PC-9 (cell line): ENCODE data around the gene TRAPPC11. TPM values are rescaled to one million over a fixed set of nuclear protein-coding genes. Genes with fewer than 3 reads are reported as not detected.
"Not testable (repeated sequence)": the region's sequence is repeated elsewhere in the genome, so short reads cannot be mapped to it uniquely, and the experiment has no call there.

ENCODE experiments used
- BruUV-seq: library from RNA; stranded (reverse); fragments of 400-500 nt; replicated peaks from 2 replicates; lab custom pipeline; 2021; lab: Mats Ljungman, UMichigan
- CTCF ChIA-PET: fragments of 300-600 bp; sonication (Branson Sonifier 250); formaldehyde crosslinking; loops from one replicate; lab custom pipeline; 2022; ENCODE audit warnings: antibody characterized with exemption; lab: Charles Lee
- POLR2A ChIA-PET: fragments of 300-600 bp; sonication (Branson Sonifier 250); formaldehyde crosslinking; loops from one replicate; lab custom pipeline; 2022; ENCODE audit warnings: antibody characterized with exemption; ENCODE audit not compliant: unreplicated experiment; lab: Charles Lee
- DNase-seq, 2 experiments: peaks; one replicate each; pipeline versions ENCODE4 v3.0.0 to v3.0.0-alpha.2; 2015 to 2022; ENCODE audit warnings: mixed read lengths in 1 of 2
- H2AFZ ChIP-seq: fragments of 200-600 bp; sonication (generic); 2 replicates; pipeline ENCODE4 v1.8.1; 2017; ENCODE audit warnings: antibody characterized with exemption
- H3F3A ChIP-seq: fragments of 200-600 bp; sonication (generic); 2 replicates; pipeline ENCODE4 v1.8.1; 2017; ENCODE audit warnings: antibody characterized with exemption, mild to moderate bottlenecking, low read depth; ENCODE audit not compliant: insufficient read depth
- H3K27ac ChIP-seq: fragments of 200-600 bp; sonication (generic); 2 replicates; pipeline ENCODE4 v1.6.1; 2016; ENCODE audit warnings: mixed run types
- H3K27me3 ChIP-seq: fragments of 200-600 bp; sonication (generic); 2 replicates; pipeline ENCODE4 v1.6.1; 2016; ENCODE audit warnings: low read depth, mixed run types; ENCODE audit not compliant: insufficient read depth
- H3K36me3 ChIP-seq: fragments of 200-600 bp; sonication (generic); 2 replicates; pipeline ENCODE4 v1.6.1; 2016; ENCODE audit warnings: low read depth, mixed run types
- H3K4me1 ChIP-seq: fragments of 200-600 bp; sonication (generic); replicated peaks from 2 replicates; pipeline ENCODE4 v1.6.1; 2016; ENCODE audit warnings: mixed run types; ENCODE audit not compliant: insufficient read depth
- H3K4me2 ChIP-seq: fragments of 200-600 bp; sonication (generic); 2 replicates; pipeline ENCODE4 v1.6.1; 2017; ENCODE audit warnings: mixed run types
- H3K4me3 ChIP-seq: fragments of 200-600 bp; sonication (generic); 2 replicates; pipeline ENCODE4 v1.6.1; 2016; ENCODE audit warnings: mixed run types
- H3K79me2 ChIP-seq: fragments of 200-600 bp; sonication (generic); 2 replicates; pipeline ENCODE4 v1.6.1; 2017; ENCODE audit warnings: low read depth, mixed run types
- H3K9me2 ChIP-seq: fragments of 200-600 bp; sonication (generic); 2 replicates; pipeline ENCODE4 v1.8.1; 2017; ENCODE audit warnings: mild to moderate bottlenecking; ENCODE audit not compliant: insufficient read depth
- H3K9me3 ChIP-seq: fragments of 200-600 bp; sonication (generic); 2 replicates; pipeline ENCODE4 v1.8.1; 2016; ENCODE audit warnings: low read depth; ENCODE audit not compliant: insufficient read depth
- H4K20me1 ChIP-seq: fragments of 200-600 bp; sonication (generic); 2 replicates; pipeline ENCODE4 v1.8.1; 2017; ENCODE audit not compliant: insufficient read depth
- EZH2 ChIP-seq: fragments of 200-600 bp; sonication (generic); IDR thresholded peaks from 2 replicates; pipeline ENCODE4 v1.8.0; 2017; ENCODE audit warnings: antibody characterized with exemption, low read depth
- intact Hi-C: fragments of 100-400 bp; cut with micrococcal nuclease; formaldehyde crosslinking; loops from one replicate; pipeline ENCODE4 v1.10.0; 2022; ENCODE audit not compliant: unreplicated experiment
- total RNA-seq: library from RNA; stranded (reverse); gene quantifications from 2 replicates; pipeline ENCODE4 v1.2.3, GENCODE V29; 2021
- TF ChIP-seq, protein P1 (sequence below): fragments of 200-600 bp; sonication (generic); conservative IDR thresholded peaks from 2 replicates; pipeline ENCODE4 v1.6.1; 2017; ENCODE audit warnings: mixed run types, antibody characterized with exemption, mild to moderate bottlenecking, moderate library complexity

The TRAPPC11 gene
- total RNA-seq, 1 experiment from 2014 or later: 29.0 TPM

GRCh38 chr4:183723561-183724228 is 64.6 kb downstream of the TRAPPC11 start:
- H3F3A ChIP-seq: peaks cover 3% of the 10 kb centered on the region; the same call in 1 of the 2 replicates
- ChIA-PET CTCF (no interaction called here), POLR2A (interaction anchor here (0.6 kb wide), 1 partner anchor 274 kb away, joined by 4 read pairs; no protein-coding TSS in a partner anchor)
- peak overlapping the region; percentile 54; the same call in 1 of the 2 replicates for H3K4me3 ChIP-seq
- no TSS peak for BruUV-seq
- no peak for TF ChIP-seq EZH2
- TF ChIP-seq, protein P1, sequence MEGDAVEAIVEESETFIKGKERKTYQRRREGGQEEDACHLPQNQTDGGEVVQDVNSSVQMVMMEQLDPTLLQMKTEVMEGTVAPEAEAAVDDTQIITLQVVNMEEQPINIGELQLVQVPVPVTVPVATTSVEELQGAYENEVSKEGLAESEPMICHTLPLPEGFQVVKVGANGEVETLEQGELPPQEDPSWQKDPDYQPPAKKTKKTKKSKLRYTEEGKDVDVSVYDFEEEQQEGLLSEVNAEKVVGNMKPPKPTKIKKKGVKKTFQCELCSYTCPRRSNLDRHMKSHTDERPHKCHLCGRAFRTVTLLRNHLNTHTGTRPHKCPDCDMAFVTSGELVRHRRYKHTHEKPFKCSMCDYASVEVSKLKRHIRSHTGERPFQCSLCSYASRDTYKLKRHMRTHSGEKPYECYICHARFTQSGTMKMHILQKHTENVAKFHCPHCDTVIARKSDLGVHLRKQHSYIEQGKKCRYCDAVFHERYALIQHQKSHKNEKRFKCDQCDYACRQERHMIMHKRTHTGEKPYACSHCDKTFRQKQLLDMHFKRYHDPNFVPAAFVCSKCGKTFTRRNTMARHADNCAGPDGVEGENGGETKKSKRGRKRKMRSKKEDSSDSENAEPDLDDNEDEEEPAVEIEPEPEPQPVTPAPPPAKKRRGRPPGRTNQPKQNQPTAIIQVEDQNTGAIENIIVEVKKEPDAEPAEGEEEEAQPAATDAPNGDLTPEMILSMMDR: no peak
- no peaks in the 10 kb centered on the region for H4K20me1 ChIP-seq
- H3K4me1 ChIP-seq: peaks cover 7% of the 10 kb centered on the region; the same call in 1 of the 2 replicates
- DNase-seq: no peak
- H3K79me2 ChIP-seq: no peaks in the 10 kb centered on the region
- intact Hi-C loops: loop anchor here (10.0 kb wide), 1 partner anchor 101 kb away; no protein-coding TSS in a partner anchor
- H3K27me3 ChIP-seq: no peaks in the 10 kb centered on the region
- no peaks in the 10 kb centered on the region for H3K9me2 ChIP-seq
- no peaks in the 10 kb centered on the region for H3K9me3 ChIP-seq
- no peak overlapping the region for H3K27ac ChIP-seq
- H2AFZ ChIP-seq: no peak overlapping the region
- peak overlapping the region; percentile 75 for H3K4me2 ChIP-seq
- no peaks in the 10 kb centered on the region for H3K36me3 ChIP-seq

GRCh38 chr4:183725585-183725984 is 66.5 kb downstream of the TRAPPC11 start:
- H3F3A ChIP-seq, DNase-seq, CTCF ChIA-PET, H2AFZ ChIP-seq, H3K4me1 ChIP-seq, H3K9me3 ChIP-seq, H4K20me1 ChIP-seq, H3K27ac ChIP-seq, H3K27me3 ChIP-seq, H3K79me2 ChIP-seq, H3K4me2 ChIP-seq, BruUV-seq, H3K36me3 ChIP-seq, POLR2A ChIA-PET, H3K9me2 ChIP-seq, H3K4me3 ChIP-seq: not testable (repeated sequence)
- intact Hi-C loops: loop anchor here (10.0 kb wide), 1 partner anchor 99 kb away; no protein-coding TSS in a partner anchor

GRCh38 chr4:183727482-183727881 is 68.4 kb downstream of the TRAPPC11 start:
- H2AFZ ChIP-seq: no peak overlapping the region
- H3K27ac ChIP-seq: no peak overlapping the region
- no peaks in the 10 kb centered on the region for H3K36me3 ChIP-seq
- no peaks in the 10 kb centered on the region for H3K9me3 ChIP-seq
- intact Hi-C loops: loop anchor here (10.0 kb wide), 1 partner anchor 97 kb away; no protein-coding TSS in a partner anchor
- no peaks in the 10 kb centered on the region for H3K27me3 ChIP-seq
- no TSS peak for BruUV-seq
- H3K4me3 ChIP-seq: no peak overlapping the region
- CTCF ChIA-PET: no interaction called here
- no peaks in the 10 kb centered on the region for H3K79me2 ChIP-seq
- no peaks in the 10 kb centered on the region for H4K20me1 ChIP-seq
- POLR2A ChIA-PET: interaction anchor here (0.6 kb wide), 1 partner anchor 54 kb away, joined by 3 read pairs; no protein-coding TSS in a partner anchor
- TF ChIP-seq, protein P1: no peak
- TF ChIP-seq EZH2: no peak
- H3F3A ChIP-seq: no peaks in the 10 kb centered on the region; the same call in 1 of the 2 replicates
- DNase-seq: no peak
- H3K4me2 ChIP-seq: no peak overlapping the region
- no peaks in the 10 kb centered on the region for H3K9me2 ChIP-seq
- peaks cover 7% of the 10 kb centered on the region; the same call in 1 of the 2 replicates for H3K4me1 ChIP-seq
